EL (cell line): Measurements from ENCODE around the gene ALKBH8.
"Not testable (repeated sequence)": the region's sequence is repeated elsewhere in the genome, so short reads cannot be mapped to it uniquely, and the experiment has no call there.

ENCODE experiments used
- DNase-seq: peaks from one replicate; pipeline ENCODE4 v3.0.0-alpha.2; 2016

The ALKBH8 gene

GRCh38 chr11:107565219-107565937 lies at the start of gene ALKBH8:
TSS of gene ALKBH8 (minus strand) at chr11:107565735. CDS start at chr11:107560893, 4,842 bp downstream.
- DNase-seq, result peak; percentile 70

- DNase-seq, result no peak
Measured at GRCh38 chr11:107612445-107612844, 46.9 kb upstream of the ALKBH8 start.

GRCh38 chr11:107609400-107610218 lies 44.1 kb upstream of the ALKBH8 start:
- DNase-seq, result no peak

- no peak for DNase-seq
Measured at GRCh38 chr11:107608809-107609208, 43.3 kb upstream of the ALKBH8 start.

- DNase-seq, result peak; percentile 8
Measured at GRCh38 chr11:107606141-107606540, 40.6 kb upstream of the ALKBH8 start.

GRCh38 chr11:107605061-107606006 lies 39.8 kb upstream of the ALKBH8 start:
- DNase-seq, result no peak

- DNase-seq, result peak; percentile 13
Measured at GRCh38 chr11:107598225-107599139, 32.9 kb upstream of the ALKBH8 start.

- DNase-seq, result no peak
Measured at GRCh38 chr11:107594736-107595135, 29.2 kb upstream of the ALKBH8 start.

GRCh38 chr11:107593951-107594350 lies 28.4 kb upstream of the ALKBH8 start:
- no peak for DNase-seq

- DNase-seq, result no peak
Measured at GRCh38 chr11:107592813-107593212, 27.3 kb upstream of the ALKBH8 start.

GRCh38 chr11:107592231-107592590 lies 26.7 kb upstream of the ALKBH8 start:
- DNase-seq, result no peak

GRCh38 chr11:107591378-107592230 lies 26.1 kb upstream of the ALKBH8 start:
- peak; percentile 12 for DNase-seq

- DNase-seq, result peak; percentile 56
Measured at GRCh38 chr11:107590460-107591377, 25.2 kb upstream of the ALKBH8 start, which contains the start of gene ELMOD1. TSS of gene ELMOD1 (plus strand) at chr11:107591147. CDS start at chr11:107618190, 27,043 bp downstream.

- peak; percentile 76 for DNase-seq
Measured at GRCh38 chr11:107587306-107587979, 21.9 kb upstream of the ALKBH8 start.

- DNase-seq, result peak; percentile 50
Measured at GRCh38 chr11:107583629-107584195, 18.2 kb upstream of the ALKBH8 start.

GRCh38 chr11:107581147-107581546 lies 15.6 kb upstream of the ALKBH8 start:
- DNase-seq, result no peak

- not testable (repeated sequence) for DNase-seq
Measured at GRCh38 chr11:107579169-107579568, 13.6 kb upstream of the ALKBH8 start.

- no peak for DNase-seq
Measured at GRCh38 chr11:107577346-107577711, 11.8 kb upstream of the ALKBH8 start.
